ENCODE measurements around the gene PLA2G4B.

DNA sequence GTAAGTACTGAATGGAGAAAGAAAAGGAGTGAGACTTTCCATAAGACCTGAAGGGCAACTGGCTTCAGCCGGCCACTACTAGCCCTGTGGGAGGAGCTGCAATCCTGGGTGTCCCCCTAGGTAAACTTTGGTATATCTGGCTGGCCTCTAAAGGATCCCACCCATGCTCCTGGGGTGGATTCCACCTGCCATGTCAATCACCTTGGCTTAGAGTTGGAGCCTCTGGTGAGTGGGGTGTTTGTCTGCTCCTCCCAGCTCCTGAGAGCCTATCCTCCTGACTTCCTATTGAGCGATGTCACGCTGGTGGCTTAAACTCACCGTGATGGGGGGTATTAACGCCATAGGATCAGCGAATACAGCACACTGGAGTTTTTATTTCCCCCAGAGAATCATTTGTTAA, 52.6 kb downstream of the PLA2G4B start:
- no peak for TF ChIP-seq POLR2A (IDR thresholded peaks at IDR 0.05; ENCODE audit: low read depth, low read length)
- TF ChIP-seq POLR2AphosphoS5 (IDR thresholded peaks at IDR 0.05; ENCODE audit: low read depth, low read length): no peak

All from GM12891 (cell line).